Stimulated activated memory B cell treated with anti-CD40 and anti-IgM and Interleukin-4, amounts not matched to agents 10 μg/mL and 1 μg/mL and 100 μg/mL, for 72 hours (primary cell): ENCODE data around the gene TNNI3K.

Experiments
- ATAC-seq: fragments of 150-1000 bp; cut with Tn5 transposase; 2 replicates; pipeline ENCODE4 v1.10.0; 2021
- H3K27ac Mint-ChIP-seq: one replicate; pipeline ENCODE4 v1.8.0; 2022; ENCODE audit warnings: mild to moderate bottlenecking, mixed read lengths
- H3K27me3 Mint-ChIP-seq: one replicate; pipeline ENCODE4 v1.8.0; 2022; ENCODE audit warnings: mixed read lengths
- H3K36me3 Mint-ChIP-seq: one replicate; pipeline ENCODE4 v1.8.0; 2022; ENCODE audit warnings: mixed read lengths
- H3K4me1 Mint-ChIP-seq: one replicate; pipeline ENCODE4 v1.8.0; 2022; ENCODE audit warnings: mixed read lengths
- H3K4me3 Mint-ChIP-seq: one replicate; pipeline ENCODE4 v1.8.0; 2022; ENCODE audit warnings: mild to moderate bottlenecking, moderate library complexity, mixed read lengths
- H3K9me3 Mint-ChIP-seq: one replicate; pipeline ENCODE4 v1.8.0; 2022; ENCODE audit warnings: mixed read lengths

The TNNI3K gene

DNA sequence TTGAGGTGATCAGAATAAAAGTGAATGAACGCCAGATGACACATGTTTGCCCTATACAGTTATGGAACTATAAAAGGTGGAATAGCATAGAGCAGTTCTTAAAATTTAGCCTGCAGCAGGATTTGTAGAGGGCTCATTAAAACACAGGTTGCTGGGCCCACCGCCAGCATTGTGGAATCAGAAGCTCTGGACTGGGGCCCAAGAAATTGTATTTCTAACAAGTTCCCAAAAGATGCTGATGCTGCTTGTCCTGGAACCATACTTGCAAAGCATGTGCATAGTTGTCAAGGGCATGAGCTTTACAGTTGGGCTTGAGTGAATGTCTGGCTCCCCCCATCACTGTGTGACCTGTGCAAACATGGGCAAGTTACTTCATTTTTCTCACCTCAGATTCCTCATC is 314.7 kb downstream of the TNNI3K start:
- H3K9me3 Mint-ChIP-seq = no peaks in the 10 kb centered on the region
- H3K36me3 Mint-ChIP-seq = no peaks in the 10 kb centered on the region
- H3K4me1 Mint-ChIP-seq = no peaks in the 10 kb centered on the region
- no peak for ATAC-seq
- peaks cover 24% of the 10 kb centered on the region for H3K27me3 Mint-ChIP-seq
- no peak overlapping the region for H3K4me3 Mint-ChIP-seq
- H3K27ac Mint-ChIP-seq = no peak overlapping the region

DNA sequence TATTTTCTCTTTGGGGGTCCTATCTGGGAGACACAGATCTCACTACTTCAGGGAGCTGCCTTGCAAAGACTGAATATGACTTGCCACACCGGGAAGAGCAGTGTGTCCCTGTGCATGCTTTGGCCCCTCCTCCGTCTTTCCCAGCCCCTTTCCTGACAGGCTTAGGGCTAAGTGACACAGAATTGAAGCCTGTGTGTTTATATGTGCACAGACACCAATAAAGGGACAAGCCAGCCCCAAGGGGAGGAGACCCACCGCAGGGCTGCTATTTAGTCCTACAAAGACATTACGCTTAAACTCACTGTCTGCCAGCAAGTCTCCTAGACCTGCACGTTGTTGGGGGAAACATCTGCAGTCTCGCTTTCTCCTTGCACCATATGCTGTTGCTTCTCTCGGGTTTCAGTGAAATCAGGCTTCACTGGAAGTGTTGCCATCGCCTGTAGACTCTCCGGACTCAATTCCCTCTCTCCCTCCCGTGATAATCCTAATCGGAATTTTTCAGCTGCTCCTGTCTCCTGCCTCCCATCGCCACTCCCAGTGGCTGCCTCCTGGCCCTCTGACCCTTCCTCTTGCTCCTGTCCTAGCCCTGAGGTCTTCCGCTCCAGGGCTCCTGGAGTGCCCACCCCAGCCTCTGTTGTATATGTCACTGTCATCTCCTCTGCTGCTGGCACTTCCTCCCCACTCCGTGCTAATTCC is 335.8 kb downstream of the TNNI3K start:
- H3K36me3 Mint-ChIP-seq = no peaks in the 10 kb centered on the region
- no peaks in the 10 kb centered on the region for H3K9me3 Mint-ChIP-seq
- peak; percentile 46 for ATAC-seq
- no peak overlapping the region for H3K4me3 Mint-ChIP-seq
- no peaks in the 10 kb centered on the region for H3K27me3 Mint-ChIP-seq
- no peaks in the 10 kb centered on the region for H3K4me1 Mint-ChIP-seq
- H3K27ac Mint-ChIP-seq = no peak overlapping the region

DNA sequence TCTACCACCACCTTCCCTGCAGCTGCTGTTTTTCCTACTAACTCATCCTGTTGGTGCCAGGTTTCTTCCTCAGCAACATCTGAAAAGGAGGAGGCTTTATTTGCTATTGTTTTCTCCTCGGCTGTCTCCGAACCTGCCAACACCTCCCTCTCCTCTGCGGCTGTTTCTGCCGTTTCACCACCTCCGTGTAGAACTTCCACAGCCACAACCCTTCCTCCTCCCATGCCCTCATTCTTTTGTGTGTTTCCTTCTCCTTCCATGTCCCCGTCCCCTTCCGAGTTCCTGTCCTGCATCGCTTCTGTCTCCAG is 336.3 kb downstream of the TNNI3K start:
- no peak overlapping the region for H3K4me3 Mint-ChIP-seq
- no peaks in the 10 kb centered on the region for H3K27me3 Mint-ChIP-seq
- ATAC-seq = no peak
- H3K9me3 Mint-ChIP-seq = no peaks in the 10 kb centered on the region
- no peaks in the 10 kb centered on the region for H3K36me3 Mint-ChIP-seq
- H3K27ac Mint-ChIP-seq = no peak overlapping the region
- no peaks in the 10 kb centered on the region for H3K4me1 Mint-ChIP-seq

DNA sequence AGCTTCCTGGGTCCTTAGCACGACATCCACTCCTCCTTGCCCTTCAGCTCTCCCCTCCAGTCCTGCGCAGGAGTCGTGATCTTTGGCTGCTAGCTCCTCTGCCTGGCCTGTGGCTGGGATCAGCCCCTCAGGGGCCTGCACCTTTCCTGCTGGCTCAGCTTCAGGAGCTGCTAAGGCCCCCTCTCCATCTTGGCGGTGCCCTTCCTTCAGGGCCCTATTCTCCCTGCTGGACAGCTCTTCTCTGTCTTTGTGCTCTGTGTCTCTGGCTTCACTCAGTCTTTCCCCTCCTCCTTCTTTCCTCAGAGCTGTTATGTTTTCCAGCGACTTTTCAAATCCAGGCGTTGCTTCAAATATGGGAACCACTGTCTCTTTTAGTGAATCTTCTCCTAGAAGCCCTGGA is 336.7 kb downstream of the TNNI3K start:
- H3K4me3 Mint-ChIP-seq = no peak overlapping the region
- no peaks in the 10 kb centered on the region for H3K4me1 Mint-ChIP-seq
- peak; percentile 34 for ATAC-seq
- H3K27ac Mint-ChIP-seq = no peak overlapping the region
- no peaks in the 10 kb centered on the region for H3K36me3 Mint-ChIP-seq
- H3K27me3 Mint-ChIP-seq = no peaks in the 10 kb centered on the region
- no peaks in the 10 kb centered on the region for H3K9me3 Mint-ChIP-seq

DNA sequence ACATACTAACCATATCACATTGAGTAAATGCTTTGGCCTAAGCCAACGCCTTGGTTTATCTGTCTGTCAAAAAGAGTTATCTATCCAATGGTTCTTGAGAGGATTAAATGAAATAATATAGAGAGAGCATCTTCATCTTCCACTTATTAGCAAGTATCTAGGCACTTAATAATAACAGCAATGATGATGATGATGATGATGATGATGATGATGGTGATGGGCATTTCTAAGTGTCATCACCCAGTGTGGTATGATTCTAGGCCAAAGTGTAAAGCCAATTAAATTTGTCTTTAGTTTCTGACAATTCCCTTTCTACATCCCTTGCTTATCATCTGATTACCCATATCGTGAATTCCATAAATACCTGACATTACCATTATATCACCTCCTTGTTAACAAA is 342.9 kb downstream of the TNNI3K start:
- H3K36me3 Mint-ChIP-seq = no peaks in the 10 kb centered on the region
- H3K4me3 Mint-ChIP-seq = no peak overlapping the region
- no peaks in the 10 kb centered on the region for H3K27me3 Mint-ChIP-seq
- no peaks in the 10 kb centered on the region for H3K9me3 Mint-ChIP-seq
- no peaks in the 10 kb centered on the region for H3K4me1 Mint-ChIP-seq
- ATAC-seq = no peak
- no peak overlapping the region for H3K27ac Mint-ChIP-seq

DNA sequence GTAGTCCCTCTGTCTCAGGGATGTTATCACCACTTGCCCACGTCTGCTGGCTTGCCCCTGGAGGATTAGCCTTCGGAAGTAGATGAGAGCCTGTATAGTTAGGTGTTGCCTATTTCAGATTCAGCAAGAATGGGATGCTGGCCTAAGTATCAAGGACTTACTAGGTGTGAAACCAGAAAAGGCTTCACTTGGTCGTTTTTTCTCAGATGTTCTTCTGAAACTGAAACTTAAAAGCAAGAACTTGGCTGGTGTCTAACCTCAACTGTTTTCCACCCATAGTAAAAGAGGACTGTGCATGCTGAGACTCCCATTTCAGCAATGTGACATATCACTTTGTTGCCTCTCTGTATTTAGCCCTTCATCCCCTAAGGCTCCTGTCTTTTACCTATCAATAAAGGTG is 344.2 kb downstream of the TNNI3K start:
- no peaks in the 10 kb centered on the region for H3K4me1 Mint-ChIP-seq
- H3K27me3 Mint-ChIP-seq = no peaks in the 10 kb centered on the region
- no peak overlapping the region for H3K27ac Mint-ChIP-seq
- ATAC-seq = peak; percentile 63
- H3K36me3 Mint-ChIP-seq = no peaks in the 10 kb centered on the region
- H3K4me3 Mint-ChIP-seq = no peak overlapping the region
- H3K9me3 Mint-ChIP-seq = no peaks in the 10 kb centered on the region

DNA sequence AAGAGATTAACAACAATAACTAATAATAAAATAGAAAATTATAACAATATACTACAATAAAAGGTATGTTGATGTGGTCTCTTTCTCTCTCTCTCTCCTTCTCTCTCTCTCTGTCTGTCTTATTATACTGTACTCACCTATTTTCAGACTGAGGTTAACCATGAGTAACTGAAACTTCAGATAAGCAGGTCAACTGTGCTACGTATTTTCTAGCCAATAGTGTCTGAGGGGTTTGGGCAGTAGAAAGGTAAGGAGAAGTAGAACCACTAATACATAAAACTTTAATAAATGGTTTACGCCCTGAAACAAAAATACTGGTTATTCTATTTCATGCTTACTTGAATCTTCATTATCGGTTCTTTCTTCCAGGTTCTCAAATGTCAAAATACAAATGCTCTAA is 348.2 kb downstream of the TNNI3K start:
- ATAC-seq = no peak
- H3K27me3 Mint-ChIP-seq = no peaks in the 10 kb centered on the region
- H3K4me3 Mint-ChIP-seq = no peak overlapping the region
- no peaks in the 10 kb centered on the region for H3K9me3 Mint-ChIP-seq
- H3K4me1 Mint-ChIP-seq = peaks cover 8% of the 10 kb centered on the region
- H3K27ac Mint-ChIP-seq = no peak overlapping the region
- H3K36me3 Mint-ChIP-seq = no peaks in the 10 kb centered on the region

DNA sequence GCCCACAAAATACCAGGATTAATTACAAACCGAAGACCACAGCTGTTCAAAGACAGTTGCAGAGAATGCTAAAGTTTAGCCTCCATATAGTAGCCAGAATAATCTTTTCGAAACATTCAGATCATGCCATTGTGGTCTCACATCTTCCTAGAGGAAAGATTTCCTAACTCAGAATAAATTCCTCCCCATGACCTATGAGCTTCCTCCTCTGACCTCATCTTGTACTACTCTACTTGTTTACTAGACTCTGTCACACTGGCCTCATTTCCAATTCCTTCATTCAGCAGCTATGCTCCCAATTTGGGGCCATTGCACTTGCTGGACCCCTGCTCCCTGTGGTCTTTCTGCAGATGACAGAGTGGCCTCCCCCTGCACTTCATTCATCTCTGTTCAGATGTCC is 349.0 kb downstream of the TNNI3K start:
- Mint-ChIP-seq H3K4me3 (no peak overlapping the region), H3K4me1 (peaks cover 8% of the 10 kb centered on the region), H3K9me3 (no peaks in the 10 kb centered on the region), H3K27ac (no peak overlapping the region), H3K36me3 (no peaks in the 10 kb centered on the region), H3K27me3 (no peaks in the 10 kb centered on the region)
- ATAC-seq = no peak

DNA sequence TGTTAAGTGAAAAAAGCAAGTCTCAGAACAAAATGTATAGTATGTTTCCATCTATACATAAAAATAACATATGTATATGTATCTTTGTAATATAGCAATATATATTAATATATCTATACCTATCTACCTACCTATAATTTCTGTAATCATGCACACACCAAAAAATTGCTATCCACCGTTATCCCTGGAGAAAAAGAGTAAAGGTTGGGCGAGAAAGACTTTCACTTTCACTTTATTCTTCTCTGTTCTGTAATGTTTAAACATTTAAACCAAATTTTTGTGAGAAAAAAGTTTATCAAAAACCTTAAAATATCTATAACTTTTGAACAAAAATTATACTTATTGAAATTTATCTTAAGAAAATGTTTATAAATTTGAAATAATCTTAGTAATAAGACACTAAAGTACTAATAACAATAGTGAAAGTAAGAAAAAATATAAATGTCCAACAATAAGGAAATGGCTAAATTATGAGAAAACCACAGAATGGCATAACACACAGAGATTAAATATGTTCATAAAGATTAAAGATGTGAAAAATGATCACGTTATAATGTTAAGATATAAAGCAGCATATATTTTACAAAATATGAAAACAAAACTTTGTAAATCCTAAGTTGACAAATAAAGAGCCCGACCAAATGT is 351.2 kb downstream of the TNNI3K start:
- Mint-ChIP-seq H3K9me3 (no peaks in the 10 kb centered on the region), H3K4me1 (peaks cover 8% of the 10 kb centered on the region), H3K27me3 (no peaks in the 10 kb centered on the region), H3K27ac (no peak overlapping the region), H3K4me3 (peak overlapping the region; percentile 58), H3K36me3 (no peaks in the 10 kb centered on the region)
- ATAC-seq = no peak

DNA sequence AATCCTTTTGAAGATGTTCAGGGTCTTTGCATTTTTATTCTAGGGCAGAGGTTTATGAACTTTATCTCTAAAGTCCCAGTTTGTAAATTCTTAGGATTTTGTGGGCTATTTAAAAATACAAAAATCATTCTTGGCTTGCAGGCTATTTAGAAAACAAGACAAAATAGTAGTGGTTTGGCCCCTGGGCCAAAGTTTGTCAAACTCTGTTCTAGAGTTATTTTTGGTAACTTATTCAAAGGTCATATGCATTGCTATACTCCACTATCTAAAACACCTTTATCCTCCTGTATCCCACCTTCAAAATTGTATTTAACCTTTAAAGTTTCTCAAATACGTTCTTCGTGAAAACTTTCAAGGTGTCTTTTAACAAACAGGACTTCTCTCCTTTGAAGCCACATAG is 352.7 kb downstream of the TNNI3K start:
- ATAC-seq = no peak
- no peak overlapping the region for H3K4me3 Mint-ChIP-seq
- no peak overlapping the region for H3K27ac Mint-ChIP-seq
- H3K9me3 Mint-ChIP-seq = no peaks in the 10 kb centered on the region
- H3K4me1 Mint-ChIP-seq = peaks cover 8% of the 10 kb centered on the region
- no peaks in the 10 kb centered on the region for H3K27me3 Mint-ChIP-seq
- H3K36me3 Mint-ChIP-seq = no peaks in the 10 kb centered on the region

DNA sequence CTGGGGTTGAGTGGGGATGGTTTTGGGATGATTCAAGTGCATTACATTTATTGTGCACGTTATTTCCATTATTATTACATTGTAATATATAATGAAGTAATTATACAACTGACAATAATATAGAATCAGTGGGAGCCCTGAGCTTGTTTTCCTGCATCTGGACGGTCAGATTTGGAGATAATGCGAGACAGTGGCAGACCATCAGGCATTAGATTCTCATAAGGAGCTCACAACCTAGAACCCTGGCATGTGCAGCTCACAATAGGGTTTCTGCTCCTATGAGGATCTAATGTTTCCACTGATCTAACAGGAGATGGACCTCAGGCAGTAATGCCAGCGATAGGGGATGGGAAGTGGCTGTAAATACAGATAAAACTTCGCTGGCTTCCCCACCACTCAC is 355.1 kb downstream of the TNNI3K start:
- no peak overlapping the region for H3K27ac Mint-ChIP-seq
- peaks cover 8% of the 10 kb centered on the region for H3K4me1 Mint-ChIP-seq
- H3K27me3 Mint-ChIP-seq = no peaks in the 10 kb centered on the region
- no peaks in the 10 kb centered on the region for H3K9me3 Mint-ChIP-seq
- H3K4me3 Mint-ChIP-seq = no peak overlapping the region
- no peaks in the 10 kb centered on the region for H3K36me3 Mint-ChIP-seq
- no peak for ATAC-seq

DNA sequence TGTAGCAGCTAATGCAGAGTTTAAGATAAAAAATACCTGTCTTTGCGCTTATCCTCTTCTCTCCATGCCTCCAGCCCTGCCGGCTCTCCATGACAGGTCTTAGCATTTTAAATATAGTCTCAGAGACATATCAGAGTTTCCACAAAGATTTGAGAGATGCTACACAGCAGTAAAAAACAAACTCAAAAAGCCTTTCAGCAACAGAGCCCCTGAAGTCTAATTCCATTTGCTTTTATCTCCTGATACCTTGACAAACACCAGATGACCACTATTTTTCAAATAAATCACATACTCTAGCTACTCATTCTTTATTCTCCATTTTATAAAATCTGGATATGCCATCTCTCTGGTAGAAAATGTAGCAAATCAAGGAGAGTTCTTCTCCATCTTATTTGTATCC is 356.8 kb downstream of the TNNI3K start:
- Mint-ChIP-seq H3K27ac (no peak overlapping the region), H3K4me1 (no peaks in the 10 kb centered on the region), H3K9me3 (no peaks in the 10 kb centered on the region), H3K27me3 (no peaks in the 10 kb centered on the region), H3K4me3 (no peak overlapping the region), H3K36me3 (no peaks in the 10 kb centered on the region)
- ATAC-seq = no peak

DNA sequence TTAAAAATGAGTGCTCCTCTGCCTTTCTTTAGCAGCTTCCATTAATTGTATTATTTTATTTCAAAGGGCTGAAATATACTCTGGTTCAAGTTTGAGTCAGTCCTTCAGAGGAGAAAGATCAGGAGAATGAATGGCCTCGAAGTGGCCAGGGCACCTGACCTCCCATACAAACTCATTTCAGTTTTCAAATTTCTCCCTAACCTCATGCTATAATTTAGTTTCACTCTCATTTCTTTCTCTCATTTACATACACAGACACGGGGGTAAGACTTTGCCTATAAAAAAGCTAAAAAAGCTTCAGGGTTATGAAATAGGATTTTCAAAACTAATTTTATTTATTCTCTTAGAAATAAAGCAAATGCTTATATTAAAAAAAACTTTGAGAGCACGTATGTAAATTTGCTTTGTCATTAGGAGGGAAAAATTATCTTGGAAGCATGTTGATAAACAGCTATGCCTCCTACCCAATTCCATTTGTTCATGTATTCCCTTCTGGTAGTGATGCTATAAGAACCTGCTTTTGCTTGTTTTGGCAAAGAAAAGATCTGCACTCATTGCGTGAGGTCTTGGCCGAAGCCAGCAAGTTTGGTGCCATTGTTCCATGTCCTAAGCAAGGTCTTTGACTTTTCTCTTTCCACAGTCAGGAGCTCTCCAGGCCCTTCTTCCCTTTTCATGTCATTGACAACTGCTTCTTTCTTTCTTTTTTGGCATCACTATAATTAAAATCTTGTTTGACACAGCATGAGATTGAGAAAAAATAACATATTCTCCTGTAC is 357.6 kb downstream of the TNNI3K start:
- no peaks in the 10 kb centered on the region for H3K27me3 Mint-ChIP-seq

More for the DNA sequence above, 357.6 kb downstream of the TNNI3K start:
- Mint-ChIP-seq H3K9me3 (no peaks in the 10 kb centered on the region), H3K4me1 (no peaks in the 10 kb centered on the region), H3K4me3 (no peak overlapping the region), H3K36me3 (no peaks in the 10 kb centered on the region), H3K27ac (no peak overlapping the region)
- ATAC-seq = no peak
